Type B pancreatic cell (in vitro differentiated cells): Measurements from ENCODE around the gene ZGRF1. TPM values are rescaled to one million over a fixed set of nuclear protein-coding genes. Genes with fewer than 3 reads are reported as not detected.
"Not testable (repeated sequence)": the region's sequence is repeated elsewhere in the genome, so short reads cannot be mapped to it uniquely, and the experiment has no call there.

Experiments used
- DNase-seq: peaks from one replicate; pipeline ENCODE4 v3.0.0; 2021; ENCODE audit warnings: mixed read lengths; ENCODE audit not compliant: unreplicated experiment; ENCODE audit errors: extremely low spot score
- H3K27ac Mint-ChIP-seq: 2 replicates; pipeline ENCODE4 v1.8.0; 2021; ENCODE audit warnings: mild to moderate bottlenecking, mixed read lengths
- H3K27me3 Mint-ChIP-seq: 2 replicates; pipeline ENCODE4 v1.8.0; 2021; ENCODE audit warnings: mixed read lengths
- H3K36me3 Mint-ChIP-seq: 2 replicates; pipeline ENCODE4 v1.8.0; 2021; ENCODE audit warnings: mixed read lengths
- H3K4me1 Mint-ChIP-seq: one replicate; pipeline ENCODE4 v1.8.0; 2021; ENCODE audit warnings: mixed read lengths; ENCODE audit not compliant: unreplicated experiment
- H3K4me3 Mint-ChIP-seq: 2 replicates; pipeline ENCODE4 v1.8.0; 2021; ENCODE audit warnings: mild to moderate bottlenecking, mixed read lengths
- H3K9me3 Mint-ChIP-seq: 2 replicates; pipeline ENCODE4 v1.8.0; 2021; ENCODE audit warnings: mixed read lengths
- total RNA-seq: library from RNA; stranded (reverse); gene quantifications from 2 replicates; pipeline ENCODE4 v1.2.1, GENCODE V29; 2021; ENCODE audit warnings: low replicate concordance
- TF ChIP-seq, protein P1 (sequence below): fragments of 200-600 bp; sonication (generic); conservative IDR thresholded peaks from 2 replicates; pipeline ENCODE4 v1.5.0; 2021; ENCODE audit warnings: antibody characterized with exemption, mild to moderate bottlenecking

The ZGRF1 gene
- total RNA-seq, 1 donor from 2014 or later, result 24.8 TPM

DNA sequence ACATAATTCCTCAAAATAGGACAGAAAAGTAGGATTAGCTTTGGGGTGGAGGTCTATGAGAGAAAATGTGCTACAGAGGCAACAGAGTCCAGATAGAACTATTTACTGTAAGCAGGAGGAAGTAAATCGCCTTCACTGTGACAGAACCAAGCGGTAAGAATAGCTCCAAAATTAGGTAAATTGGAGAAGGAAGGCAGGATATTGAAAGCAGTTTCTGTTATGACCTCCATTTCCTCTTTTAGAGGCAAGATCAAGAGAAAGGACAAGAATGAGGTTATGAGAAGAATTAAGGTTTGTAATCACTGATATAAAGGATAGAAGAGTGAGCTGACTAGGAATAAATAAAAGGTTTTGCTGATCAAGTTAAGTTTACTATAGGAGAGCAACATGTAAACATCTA, 76.6 kb downstream of the ZGRF1 start:
- peaks cover 5% of the 10 kb centered on the region for H3K36me3 Mint-ChIP-seq
- no peak overlapping the region for H3K4me3 Mint-ChIP-seq
- H3K27ac Mint-ChIP-seq, result no peak overlapping the region
- H3K4me1 Mint-ChIP-seq, result no peaks in the 10 kb centered on the region
- no peaks in the 10 kb centered on the region for H3K9me3 Mint-ChIP-seq
- DNase-seq, result no peak
- TF ChIP-seq, protein P1, sequence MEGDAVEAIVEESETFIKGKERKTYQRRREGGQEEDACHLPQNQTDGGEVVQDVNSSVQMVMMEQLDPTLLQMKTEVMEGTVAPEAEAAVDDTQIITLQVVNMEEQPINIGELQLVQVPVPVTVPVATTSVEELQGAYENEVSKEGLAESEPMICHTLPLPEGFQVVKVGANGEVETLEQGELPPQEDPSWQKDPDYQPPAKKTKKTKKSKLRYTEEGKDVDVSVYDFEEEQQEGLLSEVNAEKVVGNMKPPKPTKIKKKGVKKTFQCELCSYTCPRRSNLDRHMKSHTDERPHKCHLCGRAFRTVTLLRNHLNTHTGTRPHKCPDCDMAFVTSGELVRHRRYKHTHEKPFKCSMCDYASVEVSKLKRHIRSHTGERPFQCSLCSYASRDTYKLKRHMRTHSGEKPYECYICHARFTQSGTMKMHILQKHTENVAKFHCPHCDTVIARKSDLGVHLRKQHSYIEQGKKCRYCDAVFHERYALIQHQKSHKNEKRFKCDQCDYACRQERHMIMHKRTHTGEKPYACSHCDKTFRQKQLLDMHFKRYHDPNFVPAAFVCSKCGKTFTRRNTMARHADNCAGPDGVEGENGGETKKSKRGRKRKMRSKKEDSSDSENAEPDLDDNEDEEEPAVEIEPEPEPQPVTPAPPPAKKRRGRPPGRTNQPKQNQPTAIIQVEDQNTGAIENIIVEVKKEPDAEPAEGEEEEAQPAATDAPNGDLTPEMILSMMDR, result no peak
- no peaks in the 10 kb centered on the region for H3K27me3 Mint-ChIP-seq

- H3K4me3 Mint-ChIP-seq, result no peak overlapping the region
- H3K9me3 Mint-ChIP-seq, result no peaks in the 10 kb centered on the region
- no peaks in the 10 kb centered on the region for H3K4me1 Mint-ChIP-seq
- H3K27me3 Mint-ChIP-seq, result no peaks in the 10 kb centered on the region
- peaks cover 7% of the 10 kb centered on the region for H3K36me3 Mint-ChIP-seq
- no peak overlapping the region for H3K27ac Mint-ChIP-seq
- TF ChIP-seq, protein P1, result no peak
- no peak for DNase-seq
These were observed 77.7 kb downstream of the ZGRF1 start for GRCh38 chr4:112559053-112559452.

- no peak overlapping the region for H3K27ac Mint-ChIP-seq
- no peak overlapping the region for H3K4me3 Mint-ChIP-seq
- TF ChIP-seq, protein P1, result no peak
- peaks cover 7% of the 10 kb centered on the region for H3K36me3 Mint-ChIP-seq
- no peaks in the 10 kb centered on the region for H3K27me3 Mint-ChIP-seq
- H3K9me3 Mint-ChIP-seq, result no peaks in the 10 kb centered on the region
- H3K4me1 Mint-ChIP-seq, result no peaks in the 10 kb centered on the region
- DNase-seq, result no peak
These were observed 78.9 kb downstream of the ZGRF1 start for GRCh38 chr4:112557676-112558411.

DNA sequence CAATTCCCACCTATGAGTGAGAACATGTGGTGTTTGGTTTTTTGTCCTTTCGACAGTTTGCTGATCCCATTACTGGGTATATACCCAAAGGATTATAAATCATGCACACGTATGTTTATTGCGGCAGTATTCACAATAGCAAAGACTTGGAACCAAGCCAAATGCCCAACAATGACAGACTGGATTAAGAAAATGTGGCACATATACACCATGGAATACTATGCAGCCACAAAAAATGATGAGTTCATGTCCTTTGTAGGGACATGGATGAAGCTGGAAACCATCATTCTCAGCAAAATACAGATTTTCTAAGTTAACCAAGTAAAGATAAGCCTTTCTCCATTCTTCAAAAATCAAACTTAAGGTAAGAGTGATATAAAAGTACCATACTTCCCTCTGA, 82.4 kb downstream of the ZGRF1 start:
- H3K4me3 Mint-ChIP-seq, result not testable (repeated sequence)

DNA sequence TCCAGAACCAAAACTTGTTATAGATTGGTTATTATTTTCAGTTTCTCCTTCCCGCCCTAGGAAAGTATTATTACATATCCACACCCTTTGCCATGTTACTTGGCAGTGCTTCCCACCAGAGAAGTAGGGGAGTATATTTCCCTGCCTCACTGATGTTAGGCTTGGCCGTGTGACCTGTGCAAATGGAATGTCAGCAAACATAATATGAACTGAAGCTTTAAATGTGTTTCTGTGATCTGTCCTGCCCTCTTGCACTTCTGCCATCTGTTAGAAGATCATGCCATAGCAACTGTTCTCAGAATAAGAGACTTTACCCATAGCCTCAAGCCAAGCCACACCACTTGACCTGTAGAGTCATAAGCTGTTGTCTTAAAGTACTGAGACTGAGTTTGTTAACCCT, 84.0 kb downstream of the ZGRF1 start:
- no peaks in the 10 kb centered on the region for H3K9me3 Mint-ChIP-seq
- TF ChIP-seq, protein P1, result no peak
- DNase-seq, result no peak

More for the DNA sequence above, 82.4 kb downstream of the ZGRF1 start:
- not testable (repeated sequence) for H3K27ac Mint-ChIP-seq, DNase-seq, H3K36me3 Mint-ChIP-seq, H3K4me1 Mint-ChIP-seq, H3K9me3 Mint-ChIP-seq, H3K27me3 Mint-ChIP-seq

GRCh38 chr4:112550728-112551127, 86.0 kb downstream of the ZGRF1 start:
- H3K36me3 Mint-ChIP-seq, result peaks cover 4% of the 10 kb centered on the region
- DNase-seq, result no peak
- H3K9me3 Mint-ChIP-seq, result no peaks in the 10 kb centered on the region
- H3K4me3 Mint-ChIP-seq, result no peak overlapping the region
- no peaks in the 10 kb centered on the region for H3K4me1 Mint-ChIP-seq
- TF ChIP-seq, protein P1, result no peak
- H3K27ac Mint-ChIP-seq, result no peak overlapping the region
- no peaks in the 10 kb centered on the region for H3K27me3 Mint-ChIP-seq

More for the DNA sequence above, 84.0 kb downstream of the ZGRF1 start:
- Mint-ChIP-seq H3K4me3 (no peak overlapping the region), H3K36me3 (peaks cover 4% of the 10 kb centered on the region), H3K27me3 (no peaks in the 10 kb centered on the region), H3K4me1 (no peaks in the 10 kb centered on the region), H3K27ac (no peak overlapping the region)
